ENCODE results near the gene HLA-DRB1. TPM values are rescaled to one million over a fixed set of nuclear protein-coding genes. Genes with fewer than 3 reads are reported as not detected.
"Not testable (repeated sequence)": the region's sequence is repeated elsewhere in the genome, so short reads cannot be mapped to it uniquely, and the experiment has no call there.

The HLA-DRB1 gene
- total RNA-seq, result 26.4 TPM
- long read RNA-seq, transcript HLA-DRB1-201 (6 exons, 1,229 nt), result major isoform, 12 of 76 reads
- long read RNA-seq, partial matches to known transcripts, result 44 of 76 reads
- long read RNA-seq, other reads (novel, unspliced or antisense), result 20 of 76 reads

DNA sequence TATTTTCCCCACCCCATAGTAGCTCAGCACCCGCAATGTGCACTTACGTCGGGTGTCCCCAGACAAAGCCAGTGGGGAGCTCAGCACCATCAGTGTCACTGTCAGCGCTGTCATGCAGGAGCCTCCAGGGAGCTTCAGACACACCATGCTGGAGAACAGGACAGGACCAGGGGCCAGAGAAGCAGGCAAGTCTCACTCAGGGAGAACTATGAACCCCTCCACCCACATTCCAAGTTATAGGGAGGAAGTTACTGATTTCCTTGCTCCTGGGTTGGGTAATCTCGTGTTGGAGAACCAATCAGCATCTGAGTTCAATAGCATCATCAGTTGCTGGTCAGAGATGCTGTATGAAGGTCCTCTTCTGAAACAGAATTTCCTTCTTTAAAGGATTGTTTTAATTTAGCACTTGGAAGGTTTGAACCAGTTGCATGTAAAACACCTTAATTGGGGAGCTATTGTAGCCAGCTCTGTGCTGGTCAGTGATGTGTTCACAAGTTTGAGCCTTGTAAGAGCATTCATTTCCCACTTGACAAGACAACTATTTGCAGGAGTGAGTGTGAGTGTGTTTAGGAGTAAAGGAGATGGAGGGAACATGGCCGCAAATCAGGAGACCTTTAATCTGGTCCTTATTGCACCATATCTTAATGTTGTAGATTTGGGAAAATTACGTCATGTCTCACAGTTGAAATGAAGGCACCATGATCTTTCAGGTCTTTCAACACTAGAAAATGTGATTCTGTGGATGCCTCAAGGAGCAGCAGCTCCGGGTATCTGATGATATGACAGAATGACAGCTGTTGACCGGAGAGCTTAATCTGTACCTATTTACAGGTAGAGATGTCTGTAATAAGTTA is at the start of gene HLA-DRB1:
HLA-DRB1 (minus strand) TSS at position 253 of the 854 bp plus-strand sequence; CDS start at position 147, 106 bp downstream.
- H3K27me3 ChIP-seq (ENCODE audit: low read depth), result no peaks in the 10 kb centered on the region
- no peak for DNase-seq
- H3K36me3 ChIP-seq, result no peaks in the 10 kb centered on the region
- H3K9me3 ChIP-seq (replicated peaks), result no peaks in the 10 kb centered on the region
- H3K4me3 ChIP-seq, result no peak within 1 kb of the TSS
- H3K27ac ChIP-seq (replicated peaks), result no peak within 1 kb of the TSS
- no peak for TF ChIP-seq CTCF (IDR thresholded peaks at IDR 0.05; ENCODE audit: borderline replicate concordance)
- intact Hi-C loops (cut with micrococcal nuclease), result no loop called here
- no peaks in the 10 kb centered on the region for H3K4me1 ChIP-seq

GRCh38 chr6:32638532-32639219 is 49.0 kb upstream of the HLA-DRB1 start:
- no peak for TF ChIP-seq CTCF (IDR thresholded peaks at IDR 0.05; ENCODE audit: borderline replicate concordance)
- Histone ChIP-seq H3K4me3 (no peak overlapping the region), H3K4me1 (no peaks in the 10 kb centered on the region), H3K9me3 (replicated peaks) (no peaks in the 10 kb centered on the region), H3K36me3 (no peaks in the 10 kb centered on the region), H3K27ac (replicated peaks) (no peak overlapping the region), H3K27me3 (ENCODE audit: low read depth) (peaks cover 15% of the 10 kb centered on the region)
- intact Hi-C loops (cut with micrococcal nuclease), result no loop called here
- DNase-seq, result no peak

DNA sequence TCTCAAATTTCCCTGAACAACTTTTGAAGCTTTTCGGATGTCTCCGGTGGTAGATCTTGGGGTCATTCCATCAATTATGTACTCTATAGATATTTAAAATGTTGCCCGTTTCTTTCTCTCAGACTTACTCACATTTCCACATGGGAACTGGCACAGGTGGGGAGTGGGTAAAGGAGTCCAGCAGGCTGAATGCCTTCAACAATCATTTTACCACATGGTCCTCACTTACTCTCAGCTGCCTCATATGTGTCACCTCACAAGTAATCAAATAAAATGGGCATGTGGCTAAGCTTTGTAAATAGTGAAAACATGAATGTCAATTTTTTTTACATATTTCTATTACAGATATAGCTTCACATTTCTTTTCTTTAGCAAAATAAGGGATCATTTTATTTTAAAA is 48.2 kb upstream of the HLA-DRB1 start:
- no peak overlapping the region for H3K4me3 ChIP-seq
- H3K4me1 ChIP-seq, result no peaks in the 10 kb centered on the region
- DNase-seq, result no peak
- intact Hi-C loops (cut with micrococcal nuclease), result no loop called here
- TF ChIP-seq CTCF (IDR thresholded peaks at IDR 0.05; ENCODE audit: borderline replicate concordance), result no peak
- H3K27me3 ChIP-seq (ENCODE audit: low read depth), result peaks cover 15% of the 10 kb centered on the region
- H3K9me3 ChIP-seq (replicated peaks), result no peaks in the 10 kb centered on the region
- H3K36me3 ChIP-seq, result no peaks in the 10 kb centered on the region
- H3K27ac ChIP-seq (replicated peaks), result no peak overlapping the region

GRCh38 chr6:32637219-32637880 is 47.7 kb upstream of the HLA-DRB1 start, which contains the start of gene HLA-DQA1:
Gene HLA-DQA1, plus strand, starts transcription at chr6:32637406. Its CDS starts 53 bp downstream, at chr6:32637459.
- DNase-seq, result no peak
- Histone ChIP-seq H3K9me3 (replicated peaks) (no peaks in the 10 kb centered on the region), H3K4me1 (no peaks in the 10 kb centered on the region), H3K36me3 (no peaks in the 10 kb centered on the region), H3K27ac (replicated peaks) (no peak within 1 kb of the TSS), H3K4me3 (no peak within 1 kb of the TSS), H3K27me3 (ENCODE audit: low read depth) (peaks cover 15% of the 10 kb centered on the region)
- intact Hi-C loops (cut with micrococcal nuclease), result no loop called here
- no peak for TF ChIP-seq CTCF (IDR thresholded peaks at IDR 0.05; ENCODE audit: borderline replicate concordance)

DNA sequence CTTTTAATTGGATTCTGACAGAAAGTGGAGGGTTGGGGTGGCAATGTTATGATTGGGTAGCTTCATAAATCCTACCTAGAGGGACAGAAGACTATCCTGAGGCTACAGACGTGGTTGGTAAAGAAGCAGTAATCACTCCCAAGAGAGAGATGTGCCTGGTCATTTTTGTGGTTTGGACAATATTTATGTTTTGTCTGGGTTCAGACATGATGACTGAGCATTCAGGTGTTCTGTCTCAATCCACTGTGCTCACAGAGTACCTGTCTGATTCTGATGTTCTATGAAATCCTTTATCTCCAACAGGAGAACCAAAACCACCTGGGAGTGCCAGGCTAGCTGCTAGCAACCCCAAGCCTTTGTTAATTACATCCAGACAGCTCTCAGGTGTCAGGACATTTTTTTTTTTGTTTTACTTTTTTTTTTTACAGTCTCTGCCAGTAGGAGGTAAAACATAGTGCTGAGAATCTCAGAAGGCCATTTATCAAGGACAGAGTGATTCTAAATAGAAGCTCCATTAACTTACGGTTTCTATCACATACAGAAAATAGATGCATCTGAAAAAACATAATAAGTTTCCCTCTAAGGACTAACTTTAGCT is 46.0 kb upstream of the HLA-DRB1 start:
- H3K27ac ChIP-seq (replicated peaks), result no peak overlapping the region
- no peaks in the 10 kb centered on the region for H3K9me3 ChIP-seq (replicated peaks)
- H3K4me1 ChIP-seq, result no peaks in the 10 kb centered on the region
- H3K36me3 ChIP-seq, result no peaks in the 10 kb centered on the region
- no peak for DNase-seq
- H3K4me3 ChIP-seq, result no peak overlapping the region
- TF ChIP-seq CTCF (IDR thresholded peaks at IDR 0.05; ENCODE audit: borderline replicate concordance), result no peak
- intact Hi-C loops (cut with micrococcal nuclease), result no loop called here
- peaks cover 15% of the 10 kb centered on the region for H3K27me3 ChIP-seq (ENCODE audit: low read depth)

- H3K9me3 ChIP-seq (replicated peaks); H3K4me3 ChIP-seq; H3K27me3 ChIP-seq (ENCODE audit: low read depth); H3K36me3 ChIP-seq; H3K27ac ChIP-seq (replicated peaks); H3K4me1 ChIP-seq; DNase-seq; intact Hi-C loops (cut with micrococcal nuclease): not testable (repeated sequence)
Measured at GRCh38 chr6:32629793-32630192, 40.1 kb upstream of the HLA-DRB1 start.
